ENCODE data around the gene AP4S1.
"Not testable (repeated sequence)": the region's sequence is repeated elsewhere in the genome, so short reads cannot be mapped to it uniquely, and the experiment has no call there.

AP4S1 gene

GRCh38 chr14:31009836-31010574 lies 15.4 kb upstream of the AP4S1 start:
- no peak for DNase-seq

GRCh38 chr14:31010935-31011334 lies 14.5 kb upstream of the AP4S1 start:
- DNase-seq, result no peak

- DNase-seq, result no peak
Measured at GRCh38 chr14:31013841-31014240, 11.6 kb upstream of the AP4S1 start.

DNA sequence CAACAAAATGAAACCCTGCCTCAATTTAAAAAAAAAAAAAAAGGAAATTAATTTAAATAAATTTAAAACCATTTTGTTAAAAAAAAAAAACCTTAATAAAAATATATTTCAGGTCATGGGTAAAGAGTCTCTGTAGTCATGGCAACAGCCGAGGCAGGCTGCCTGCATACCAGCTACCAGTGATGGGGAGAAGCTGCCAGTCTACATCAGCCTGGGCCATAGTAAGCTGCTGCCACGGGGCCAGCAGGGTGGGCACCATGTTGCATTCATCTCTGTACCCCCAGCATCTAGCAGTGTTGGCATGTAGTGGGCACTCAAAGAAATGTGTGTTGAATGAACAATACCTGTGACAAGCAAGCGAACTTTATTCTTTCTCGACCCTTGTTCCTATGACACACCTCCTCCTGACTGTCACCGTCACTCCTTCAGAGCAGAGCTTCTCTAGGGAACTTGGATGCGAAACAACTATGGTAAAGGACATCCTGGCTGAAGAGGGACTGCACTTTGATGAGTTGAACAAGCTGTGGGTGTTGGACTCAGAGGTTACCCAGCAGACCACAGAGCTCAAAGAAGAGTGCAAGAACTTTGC lies 7.3 kb upstream of the AP4S1 start:
- no peak for DNase-seq

DNA sequence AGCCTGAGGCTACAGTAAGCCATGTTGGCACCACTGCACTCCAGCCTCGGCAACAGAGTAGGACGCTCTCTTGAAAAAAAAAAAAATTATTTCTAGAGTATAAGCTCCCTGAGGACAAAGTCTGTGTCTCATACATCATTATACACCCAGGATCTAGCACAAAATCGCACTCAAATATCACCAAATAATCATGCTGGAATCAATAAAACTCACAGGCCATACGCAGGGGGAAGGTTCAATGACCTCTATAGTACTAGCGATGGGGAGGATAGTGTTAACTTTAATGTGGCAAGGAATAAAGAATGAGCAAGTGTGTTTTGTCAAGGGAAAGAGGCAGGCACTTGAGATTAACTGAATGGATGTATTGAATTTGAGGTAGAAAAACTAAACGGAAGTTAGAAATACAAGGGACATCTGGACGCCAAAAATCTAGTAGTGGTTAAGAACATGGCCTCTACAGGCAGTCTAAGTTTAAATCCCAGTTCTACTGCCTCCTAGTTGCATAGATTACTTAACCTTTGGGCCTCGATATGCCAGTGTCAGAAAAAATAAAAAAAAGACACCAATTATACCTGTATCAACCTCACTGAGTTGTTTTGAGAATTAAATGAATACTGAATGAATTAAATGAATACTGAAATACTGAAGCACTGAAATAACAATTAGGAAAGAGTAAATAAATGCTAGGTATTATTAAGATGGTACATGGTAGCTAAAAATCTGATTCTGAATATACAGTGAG lies 4.4 kb upstream of the AP4S1 start:
- DNase-seq, result no peak

DNA sequence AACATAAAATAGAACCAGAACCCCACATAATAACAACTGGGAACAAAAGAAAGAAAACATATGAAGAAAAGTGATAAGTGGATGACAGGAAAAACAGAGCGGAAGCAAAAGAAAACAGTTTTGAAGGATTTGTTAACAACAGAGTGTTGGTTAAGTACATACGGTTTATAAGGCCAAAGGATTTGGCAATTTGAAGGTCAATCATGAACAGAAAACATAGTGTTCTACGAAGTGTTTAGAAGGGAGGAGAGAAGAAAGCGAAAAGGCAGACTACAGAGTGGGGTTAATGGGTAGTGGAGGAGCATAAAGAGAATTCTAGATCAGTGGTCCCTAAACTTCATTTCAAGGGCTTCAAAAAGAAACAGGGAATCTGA lies 3.9 kb upstream of the AP4S1 start:
- DNase-seq, result no peak

DNA sequence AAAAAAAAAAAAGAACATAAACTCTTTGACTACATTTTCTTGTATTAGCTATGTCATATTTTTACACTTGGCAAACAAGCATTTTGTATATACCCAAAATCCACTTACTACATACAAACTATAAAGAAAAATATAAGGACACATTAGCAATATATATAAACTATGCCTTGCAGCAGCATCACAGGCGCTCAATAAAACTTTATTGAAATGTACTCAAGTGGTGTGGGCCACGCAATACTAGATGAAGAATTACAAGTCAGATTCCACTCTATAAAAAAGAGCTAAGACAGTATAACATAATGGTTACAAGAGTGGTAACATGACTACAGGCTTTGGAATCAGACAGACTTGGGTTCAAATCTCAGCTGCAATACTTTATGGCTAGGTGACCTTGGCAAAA lies 3.1 kb upstream of the AP4S1 start:
- no peak for DNase-seq

- DNase-seq, result no peak
Measured at GRCh38 chr14:31024010-31024480, 1.4 kb upstream of the AP4S1 start.

DNA sequence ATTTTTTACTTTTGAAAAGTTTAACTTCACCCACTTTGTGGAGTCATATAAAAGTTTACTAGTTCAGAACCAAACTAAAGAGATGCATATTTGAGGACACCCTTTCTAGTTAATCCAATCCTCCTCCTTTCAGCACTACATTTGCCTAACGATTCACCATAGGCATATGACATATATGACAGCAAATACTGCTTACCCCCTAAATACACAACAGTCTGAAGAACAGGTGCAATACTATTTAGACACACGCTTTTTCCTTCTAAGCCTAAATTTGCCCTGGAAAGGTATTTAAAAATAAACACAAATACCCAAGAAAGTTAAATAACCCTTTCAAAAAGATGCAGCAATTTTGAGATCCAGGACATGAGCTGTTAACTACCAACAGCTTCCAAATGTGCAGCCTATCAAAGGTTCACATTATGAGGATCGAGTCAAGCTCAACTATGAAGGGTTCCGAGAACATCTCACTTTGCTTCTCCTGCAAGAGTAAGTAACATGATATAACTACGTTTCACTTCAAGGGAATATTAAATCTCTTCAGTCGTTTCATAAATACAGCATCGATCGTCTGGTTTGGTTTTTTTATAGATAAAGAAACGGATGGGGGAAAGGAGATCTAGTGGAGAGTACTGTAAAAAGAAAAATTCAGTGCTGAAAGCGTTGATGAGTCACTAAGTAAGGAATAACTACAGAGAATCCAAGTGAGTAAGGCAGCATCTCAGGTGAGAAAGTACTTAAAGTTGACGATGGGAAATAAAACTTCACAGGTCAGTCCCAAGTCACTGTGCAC lies 677 bp upstream of the AP4S1 start:
- DNase-seq, result peak in 1 of 3 donors; percentile 16

DNA sequence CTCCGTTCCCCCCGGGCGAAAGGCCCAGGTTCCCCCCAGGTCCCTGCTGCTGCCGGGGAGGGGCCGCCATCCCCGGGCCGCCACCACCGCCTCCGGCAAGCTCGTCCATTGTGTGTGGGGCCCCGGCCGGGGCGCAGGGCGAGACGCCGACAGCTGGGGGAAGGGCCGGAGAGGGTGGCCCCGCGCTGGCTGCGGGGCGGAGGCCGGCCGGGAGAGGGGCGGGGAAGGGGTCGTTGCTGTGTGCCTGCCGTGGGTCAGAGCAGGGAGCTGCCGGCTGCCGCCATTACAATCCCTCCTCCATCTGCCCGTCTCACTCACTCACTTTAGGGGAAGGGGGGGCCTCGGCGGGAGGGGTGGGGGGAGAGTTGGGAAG lies 614 bp downstream of the AP4S1 start, which contains the start of gene STRN3:
STRN3 (minus strand) TSS at position 303 of the 373 bp plus-strand sequence; CDS start at position 109, 194 bp downstream.
- DNase-seq, result no peak

DNA sequence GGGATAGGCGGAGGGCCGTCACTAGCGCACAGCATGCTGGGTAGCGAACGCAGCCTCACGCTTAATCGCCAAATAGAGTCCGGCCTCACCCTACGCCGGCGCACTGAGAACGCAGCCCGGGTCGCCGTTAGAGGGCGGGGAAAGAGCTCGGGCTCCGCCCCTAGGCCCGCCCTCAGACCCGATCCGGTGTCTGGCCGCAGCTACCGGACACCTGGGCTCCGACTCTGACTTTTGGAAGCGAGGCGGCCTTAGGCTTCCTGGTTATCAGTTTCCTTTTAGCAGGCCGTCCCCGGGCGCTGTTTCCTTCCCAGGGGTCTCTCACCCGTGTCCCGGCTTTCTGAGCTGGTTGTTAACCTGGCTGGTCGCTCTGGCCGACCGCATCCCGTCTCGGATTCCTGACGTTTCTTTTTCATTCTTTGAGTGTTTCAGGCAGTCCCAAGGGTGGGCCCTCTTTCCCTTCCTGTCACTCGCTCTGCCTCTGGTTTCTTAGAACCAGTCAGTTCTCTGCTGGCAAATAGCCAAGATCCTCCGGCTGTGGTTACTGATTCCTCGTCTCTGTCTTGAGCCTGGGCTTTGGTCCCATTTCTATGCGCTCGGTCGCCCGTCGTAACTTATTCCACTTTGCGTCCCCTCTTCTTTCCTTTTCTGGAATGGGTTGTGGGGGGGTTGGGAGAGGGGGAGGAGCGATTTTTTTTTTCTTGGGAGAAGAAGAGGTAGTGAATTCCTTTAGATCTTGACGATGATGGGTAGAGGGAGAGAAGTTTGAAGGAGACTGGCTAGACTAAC lies 1.2 kb downstream of the AP4S1 start:
- peak; percentile 96 to 97 (median 96) for DNase-seq

- DNase-seq, result peak in 1 of 3 donors; percentile 12
Measured at GRCh38 chr14:31027847-31028246, 2.4 kb downstream of the AP4S1 start.

GRCh38 chr14:31029016-31029970 lies 3.8 kb downstream of the AP4S1 start:
- no peak for DNase-seq

DNA sequence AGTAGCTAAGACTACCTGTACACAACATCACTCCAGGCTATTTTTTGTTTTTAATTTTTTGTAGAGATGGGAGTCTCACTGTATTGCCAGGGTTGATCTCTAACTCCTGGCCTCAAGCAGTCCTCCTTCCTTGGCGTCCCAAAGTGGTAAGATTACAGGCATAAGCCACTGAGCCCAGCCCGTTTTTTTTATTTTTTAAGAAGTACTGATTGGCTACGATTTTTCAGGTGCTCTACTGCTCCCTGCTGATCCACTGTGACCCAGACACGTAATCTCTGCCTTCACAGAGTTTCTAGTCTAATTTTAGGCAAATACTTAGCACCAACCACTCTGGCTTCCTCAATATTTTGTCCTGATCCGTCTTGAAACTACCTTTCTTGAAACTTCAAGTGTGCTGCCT lies 5.0 kb downstream of the AP4S1 start:
- no peak for DNase-seq

- no peak for DNase-seq
Measured at GRCh38 chr14:31036552-31036951, 11.1 kb downstream of the AP4S1 start.

DNA sequence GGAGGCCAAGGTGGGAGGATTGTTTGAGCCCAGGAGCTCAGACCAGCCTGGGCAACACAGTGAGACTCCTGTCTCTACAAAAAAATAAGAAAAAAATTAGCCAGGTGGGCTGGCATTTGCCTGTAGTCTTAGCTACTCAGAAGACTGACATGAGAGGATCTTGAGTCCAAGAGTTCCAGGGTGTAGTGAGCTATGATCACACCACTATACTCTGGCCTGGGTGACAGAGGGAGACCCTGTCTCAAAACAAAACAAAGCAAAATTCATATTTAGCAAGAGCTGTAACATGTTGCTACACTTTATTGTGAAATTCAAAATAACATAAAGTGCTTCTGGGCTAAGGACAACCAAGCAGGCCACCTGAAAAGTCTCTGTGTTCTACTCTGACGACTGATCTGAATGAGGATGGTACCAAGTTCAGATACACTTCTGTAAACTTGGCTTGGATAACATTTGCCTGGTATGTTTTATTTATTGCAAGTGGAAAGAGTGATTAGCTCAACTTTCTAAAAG lies 12.3 kb downstream of the AP4S1 start:
- DNase-seq, result no peak

DNA sequence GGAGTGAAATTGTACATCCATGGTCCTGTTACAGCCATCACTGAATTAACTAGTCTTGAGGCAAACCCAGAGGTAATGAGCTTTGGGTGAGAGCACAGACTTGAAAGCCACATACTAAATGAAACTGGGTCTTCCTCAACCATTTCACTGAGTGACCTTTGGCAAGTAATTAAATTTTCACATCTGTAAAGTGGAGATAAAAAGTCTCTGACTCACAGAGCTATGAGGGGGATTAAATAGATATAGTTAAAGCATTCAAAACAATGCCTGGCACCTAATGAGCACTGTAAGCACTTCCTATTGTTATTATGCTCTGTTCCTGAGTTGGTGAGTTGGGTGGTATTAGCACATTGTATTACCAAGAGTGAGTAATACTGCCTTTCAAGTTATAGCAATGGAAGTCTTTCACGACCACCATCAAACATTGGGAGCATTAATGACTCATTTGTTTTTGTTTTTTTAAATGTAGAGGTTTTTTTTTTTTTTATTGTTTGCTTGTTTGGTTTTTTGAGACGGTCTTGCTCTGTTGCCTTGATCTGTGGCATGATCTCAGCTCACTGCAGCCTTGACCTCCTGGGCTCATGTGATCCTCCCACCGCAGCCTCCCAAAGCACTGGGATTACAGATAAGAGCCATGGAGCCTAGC lies 13.2 kb downstream of the AP4S1 start:
- peak in 1 of 3 donors; percentile 33 for DNase-seq

GRCh38 chr14:31042300-31042699 lies 16.9 kb downstream of the AP4S1 start:
- no peak for DNase-seq

- DNase-seq, result not testable (repeated sequence)
Measured at GRCh38 chr14:31042893-31043292, 17.4 kb downstream of the AP4S1 start.

GRCh38 chr14:31043379-31043778 lies 17.9 kb downstream of the AP4S1 start:
- no peak for DNase-seq
